Keratinocyte (primary cell): Measurements from ENCODE around the gene TARBP1. TPM values are rescaled to one million over a fixed set of nuclear protein-coding genes. Genes with fewer than 3 reads are reported as not detected.

Experiments used
- DNase-seq: peaks from one replicate; pipeline ENCODE4 v3.0.0-alpha.2; 2011; ENCODE audit warnings: low read depth, missing footprints, low spot score
- FAIRE-seq: peaks from 2 replicates; lab custom pipeline; 2011; peaks lifted over from hg19 to GRCh38; lab: Jason Lieb, UNC
- H2AFZ ChIP-seq: 2 replicates; pipeline ENCODE4 v1.6.0; 2012; ENCODE audit warnings: low read length, control low read depth, inconsistent platforms; ENCODE audit not compliant: control insufficient read depth
- H3K27ac ChIP-seq: 2 replicates; pipeline ENCODE4 v1.5.1; 2011; ENCODE audit warnings: low read length; ENCODE audit not compliant: control insufficient read depth, insufficient read depth
- H3K27me3 ChIP-seq: 3 replicates; pipeline ENCODE4 v1.6.0; 2011; ENCODE audit warnings: low read length; ENCODE audit not compliant: control insufficient read depth, insufficient read depth; ENCODE audit errors: extremely low read depth
- H3K36me3 ChIP-seq, 2 experiments: 2 replicates in 1 of 2; 3 replicates in 1 of 2; pipeline ENCODE4 v1.5.1; 2011; ENCODE audit warnings: low read length in 2 of 2, mild to moderate bottlenecking in 1 of 2; ENCODE audit not compliant: control insufficient read depth in 2 of 2, insufficient read depth in 2 of 2; ENCODE audit errors: extremely low read depth in 1 of 2
- H3K4me1 ChIP-seq: 3 replicates; pipeline ENCODE4 v1.5.1; 2011; ENCODE audit warnings: low read length; ENCODE audit not compliant: control insufficient read depth, insufficient read depth; ENCODE audit errors: extremely low read depth
- H3K4me2 ChIP-seq: 3 replicates; pipeline ENCODE4 v1.6.0; 2011; ENCODE audit warnings: low read depth, low read length; ENCODE audit not compliant: control insufficient read depth, insufficient read depth; ENCODE audit errors: extremely low read depth
- H3K4me3 ChIP-seq, 3 experiments: fragments of 200-600 bp in 1 of 3; sonication (generic) in 1 of 3; 2 replicates in 2 of 3; 3 replicates in 1 of 3; pipeline ENCODE4 v1.5.1; 2011 to 2016; ENCODE audit warnings: low read length in 3 of 3, mild to moderate bottlenecking in 3 of 3, control low read depth in 2 of 3, inconsistent platforms in 1 of 3, low read depth in 1 of 3, mixed read lengths in 1 of 3, mixed run types in 1 of 3, moderate library complexity in 1 of 3; ENCODE audit not compliant: control insufficient read depth in 2 of 3, insufficient read depth in 2 of 3; ENCODE audit errors: extremely low read depth in 1 of 3
- H3K79me2 ChIP-seq: 2 replicates; pipeline ENCODE4 v1.6.0; 2012; ENCODE audit warnings: low read length; ENCODE audit not compliant: control insufficient read depth, insufficient read depth
- H3K9ac ChIP-seq: 3 replicates; pipeline ENCODE4 v1.6.0; 2011; ENCODE audit warnings: low read length; ENCODE audit not compliant: control insufficient read depth, insufficient read depth; ENCODE audit errors: extremely low read depth
- H3K9me1 ChIP-seq: 3 replicates; pipeline ENCODE4 v1.6.0; 2011; ENCODE audit warnings: low read length; ENCODE audit not compliant: control insufficient read depth, insufficient read depth; ENCODE audit errors: extremely low read depth
- H3K9me3 ChIP-seq: 2 replicates; pipeline ENCODE4 v1.5.1; 2012; ENCODE audit warnings: low read depth, low read length; ENCODE audit not compliant: control insufficient read depth
- H4K20me1 ChIP-seq: 3 replicates; pipeline ENCODE4 v1.6.0; 2011; ENCODE audit warnings: low read length; ENCODE audit not compliant: control insufficient read depth, insufficient read depth; ENCODE audit errors: extremely low read depth
- EZH2 ChIP-seq: IDR thresholded peaks from one replicate; pipeline ENCODE4 v1.6.1; 2012; ENCODE audit warnings: inconsistent platforms, mild to moderate bottlenecking, low read length, moderate library complexity
- dilution Hi-C: fragments of 300-500 bp; cut with MboI; formaldehyde crosslinking; loops from one replicate; pipeline ENCODE4 v1.7.0; 2020; ENCODE audit warnings: low sequenced_read_pairs; ENCODE audit not compliant: extremely low pct_ligation_motif_present
- polyA plus RNA-seq, 5 experiments: library from polyadenylated mRNA; depleted of rRNA in 3 of 5; stranded (reverse) in 3 of 5; stranded (forward) in 1 of 5; unstranded in 1 of 5; fragments of >200 nt; gene quantifications; 1 replicate in 1 of 5; 2 replicates in 3 of 5; 3 replicates in 1 of 5; pipeline versions ENCODE4 v1.2.1 to v1.2.3, GENCODE V29; 2011 to 2012; ENCODE audit warnings: missing spikeins in 2 of 5, low read depth in 1 of 5, low replicate concordance in 1 of 5
- TF ChIP-seq, protein P1 (sequence below), 3 experiments: IDR thresholded peaks in 1 of 3; conservative IDR thresholded peaks in 1 of 3; optimal IDR thresholded peaks in 1 of 3; 2 replicates in 2 of 3; 3 replicates in 1 of 3; pipeline versions ENCODE3 to v1.5.1; 2011; ENCODE audit warnings: low read length in 3 of 3, mild to moderate bottlenecking in 3 of 3, moderate library complexity in 2 of 3, control low read depth in 1 of 3, inconsistent platforms in 1 of 3; ENCODE audit not compliant: insufficient read depth in 2 of 3; ENCODE audit errors: extremely low read depth in 1 of 3

The TARBP1 gene
- polyA plus RNA-seq, 1 donor (not counting 4 experiments of a cell fraction or from before 2014, with no cell fraction given), result 28.7 TPM

- no peaks in the 10 kb centered on the region for H3K9me1 ChIP-seq
- H3K27me3 ChIP-seq, result no peaks in the 10 kb centered on the region
- no peak overlapping the region for H3K9ac ChIP-seq
- dilution Hi-C loops, result no loop called here
- no peak overlapping the region for H3K4me2 ChIP-seq
- peaks cover 23% of the 10 kb centered on the region for H3K4me1 ChIP-seq
- DNase-seq, result no peak
- no peak overlapping the region for H2AFZ ChIP-seq
- no peak overlapping the region for H3K27ac ChIP-seq
- H3K79me2 ChIP-seq, result no peaks in the 10 kb centered on the region
- no peaks in the 10 kb centered on the region for H3K36me3 ChIP-seq
- H4K20me1 ChIP-seq, result no peaks in the 10 kb centered on the region
- no peaks in the 10 kb centered on the region for H3K9me3 ChIP-seq
- FAIRE-seq, result no peak
- no peak for TF ChIP-seq EZH2
- TF ChIP-seq, protein P1, sequence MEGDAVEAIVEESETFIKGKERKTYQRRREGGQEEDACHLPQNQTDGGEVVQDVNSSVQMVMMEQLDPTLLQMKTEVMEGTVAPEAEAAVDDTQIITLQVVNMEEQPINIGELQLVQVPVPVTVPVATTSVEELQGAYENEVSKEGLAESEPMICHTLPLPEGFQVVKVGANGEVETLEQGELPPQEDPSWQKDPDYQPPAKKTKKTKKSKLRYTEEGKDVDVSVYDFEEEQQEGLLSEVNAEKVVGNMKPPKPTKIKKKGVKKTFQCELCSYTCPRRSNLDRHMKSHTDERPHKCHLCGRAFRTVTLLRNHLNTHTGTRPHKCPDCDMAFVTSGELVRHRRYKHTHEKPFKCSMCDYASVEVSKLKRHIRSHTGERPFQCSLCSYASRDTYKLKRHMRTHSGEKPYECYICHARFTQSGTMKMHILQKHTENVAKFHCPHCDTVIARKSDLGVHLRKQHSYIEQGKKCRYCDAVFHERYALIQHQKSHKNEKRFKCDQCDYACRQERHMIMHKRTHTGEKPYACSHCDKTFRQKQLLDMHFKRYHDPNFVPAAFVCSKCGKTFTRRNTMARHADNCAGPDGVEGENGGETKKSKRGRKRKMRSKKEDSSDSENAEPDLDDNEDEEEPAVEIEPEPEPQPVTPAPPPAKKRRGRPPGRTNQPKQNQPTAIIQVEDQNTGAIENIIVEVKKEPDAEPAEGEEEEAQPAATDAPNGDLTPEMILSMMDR (optimal IDR thresholded peaks at IDR 0.05 in 1 of 3, IDR thresholded peaks at IDR 0.05 in 1 of 3, conservative IDR thresholded peaks at IDR 0.05 in 1 of 3; ENCODE audit: extremely low read depth in 1 of 3, insufficient read depth in 2 of 3, low read length in 3 of 3), result no peak
- no peak overlapping the region for H3K4me3 ChIP-seq
Measured at GRCh38 chr1:234507626-234508387, 28.8 kb upstream of the TARBP1 start.

DNA sequence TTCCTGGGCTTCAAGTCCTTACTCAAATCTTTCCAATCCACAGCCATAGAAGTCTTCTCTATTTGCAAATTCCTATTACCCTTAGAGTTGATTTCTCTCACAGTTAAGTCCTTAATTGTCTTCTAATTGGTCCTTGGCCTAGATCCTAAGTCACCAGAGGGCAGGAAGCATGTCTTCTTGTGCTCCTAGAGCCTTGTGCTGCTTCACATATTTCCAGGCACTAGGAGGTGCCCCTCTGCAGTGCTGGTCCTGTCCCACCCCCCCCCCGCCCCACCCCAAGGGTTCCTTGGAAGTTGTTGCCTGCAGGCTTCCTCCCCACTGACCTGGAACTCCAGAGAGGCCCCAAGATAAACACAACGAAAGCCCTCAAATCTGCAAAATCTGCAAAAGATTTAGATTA lies 28.1 kb upstream of the TARBP1 start:
- no peak overlapping the region for H3K27ac ChIP-seq
- H3K9ac ChIP-seq, result no peak overlapping the region
- no peaks in the 10 kb centered on the region for H4K20me1 ChIP-seq
- H3K9me1 ChIP-seq, result no peaks in the 10 kb centered on the region
- no peaks in the 10 kb centered on the region for H3K27me3 ChIP-seq
- FAIRE-seq, result no peak
- no peak overlapping the region for H3K4me3 ChIP-seq
- no peak overlapping the region for H2AFZ ChIP-seq
- H3K4me2 ChIP-seq, result no peak overlapping the region
- DNase-seq, result no peak
- no peak for TF ChIP-seq EZH2
- TF ChIP-seq, protein P1 (optimal IDR thresholded peaks at IDR 0.05 in 1 of 3, IDR thresholded peaks at IDR 0.05 in 1 of 3, conservative IDR thresholded peaks at IDR 0.05 in 1 of 3; ENCODE audit: extremely low read depth in 1 of 3, insufficient read depth in 2 of 3, low read length in 3 of 3), result no peak
- dilution Hi-C loops, result no loop called here
- no peaks in the 10 kb centered on the region for H3K79me2 ChIP-seq
- no peaks in the 10 kb centered on the region for H3K36me3 ChIP-seq
- H3K4me1 ChIP-seq, result peaks cover 23% of the 10 kb centered on the region
- H3K9me3 ChIP-seq, result no peaks in the 10 kb centered on the region
